HEK293 (cell line): ENCODE results near the gene METTL1.

Experiments
- CTCF ChIA-PET: fragments of 350-600 bp; formaldehyde crosslinking; extraction: SDS; loops from one replicate; lab custom pipeline; 2021; ENCODE audit warnings: antibody characterized with exemption; lab: Yijun Ruan, JAX
- POLR2A ChIA-PET: fragments of 300-600 bp; formaldehyde crosslinking; extraction: SDS; loops from one replicate; lab custom pipeline; 2020; ENCODE audit warnings: antibody characterized with exemption, inconsistent platforms; lab: Yijun Ruan, JAX
- H3K27ac ChIP-seq: fragments of 200-500 bp; sonication (Bioruptor generic); 2 replicates; pipeline ENCODE4 v1.5.1; 2014; ENCODE audit warnings: low read depth, low read length, control low read depth, inconsistent platforms; ENCODE audit errors: extremely low read depth
- H3K36me3 ChIP-seq, 2 experiments: fragments of 200-500 bp in 1 of 2; sonication (Bioruptor generic) in 1 of 2; 1 replicate in 1 of 2; 2 replicates in 1 of 2; pipeline ENCODE4 v1.5.1; 2014 to 2017; ENCODE audit warnings: inconsistent platforms in 2 of 2, low read length in 2 of 2; ENCODE audit not compliant: control insufficient read depth in 2 of 2, insufficient read depth in 1 of 2
- H3K4me1 ChIP-seq: fragments of 200-500 bp; sonication (Bioruptor generic); 2 replicates; pipeline ENCODE4 v1.5.1; 2014; ENCODE audit warnings: mild to moderate bottlenecking, low read length, inconsistent platforms; ENCODE audit not compliant: control insufficient read depth, insufficient read depth
- H3K4me3 ChIP-seq: 2 replicates; pipeline ENCODE4 v1.5.1; 2011; ENCODE audit warnings: low read depth, mild to moderate bottlenecking, control low read depth, low read length, moderate library complexity
- H3K9me3 ChIP-seq: fragments of 200-500 bp; sonication (Bioruptor generic); 2 replicates; pipeline ENCODE4 v1.5.1; 2014; ENCODE audit warnings: low read depth, low read length, inconsistent platforms; ENCODE audit not compliant: control insufficient read depth, insufficient read depth
- GLIS1 ChIP-seq: fragments of 450-650 bp; formaldehyde crosslinking; IDR thresholded peaks from 2 replicates; pipeline ENCODE4 v1.5.1; 2016; ENCODE audit warnings: missing biosample characterization, missing genetic modification characterization
- HOXD13 ChIP-seq: sonication (generic); formaldehyde crosslinking; IDR thresholded peaks from 2 replicates; pipeline ENCODE4 v1.8.0; 2022; ENCODE audit warnings: missing genetic modification reagents, borderline replicate concordance
- IKZF3 ChIP-seq: fragments of 450-650 bp; IDR thresholded peaks from 2 replicates; pipeline ENCODE4 v1.5.0; 2018; ENCODE audit warnings: missing biosample characterization, mild to moderate bottlenecking, missing genetic modification characterization, moderate library complexity
- KLF8 ChIP-seq: fragments of 450-650 bp; formaldehyde crosslinking; IDR thresholded peaks from 2 replicates; pipeline ENCODE4 v1.5.1; 2016; ENCODE audit warnings: missing biosample characterization, missing genetic modification characterization
- SCRT2 ChIP-seq: fragments of 450-650 bp; formaldehyde crosslinking; IDR thresholded peaks from 2 replicates; pipeline ENCODE4 v1.5.1; 2016; ENCODE audit warnings: missing biosample characterization, missing genetic modification characterization
- SETDB1 ChIP-seq: IDR thresholded peaks from one replicate; pipeline ENCODE4 v1.6.1; 2017; ENCODE audit warnings: mild to moderate bottlenecking, low read length, moderate library complexity, mixed read lengths; ENCODE audit not compliant: insufficient read length
- SP2 ChIP-seq: fragments of 450-650 bp; formaldehyde crosslinking; IDR thresholded peaks from 2 replicates; pipeline ENCODE4 v1.5.1; 2016; ENCODE audit warnings: missing biosample characterization, missing genetic modification characterization
- SP3 ChIP-seq: fragments of 450-650 bp; formaldehyde crosslinking; IDR thresholded peaks from 2 replicates; pipeline ENCODE4 v1.5.1; 2016; ENCODE audit warnings: missing biosample characterization, missing genetic modification characterization
- SP7 ChIP-seq: fragments of 450-650 bp; formaldehyde crosslinking; IDR thresholded peaks from 2 replicates; pipeline ENCODE4 v1.5.1; 2016; ENCODE audit warnings: missing biosample characterization, missing genetic modification characterization
- ZBTB7A ChIP-seq: fragments of 450-650 bp; formaldehyde crosslinking; IDR thresholded peaks from 2 replicates; pipeline ENCODE4 v1.5.1; 2016; ENCODE audit warnings: low read depth, missing biosample characterization, missing genetic modification characterization
- ZFP3 ChIP-seq: fragments of 450-650 bp; formaldehyde crosslinking; IDR thresholded peaks from 2 replicates; pipeline ENCODE4 v1.5.1; 2016; ENCODE audit warnings: low read depth, missing biosample characterization, missing genetic modification characterization
- ZIC2 ChIP-seq: fragments of 450-650 bp; formaldehyde crosslinking; IDR thresholded peaks from 2 replicates; pipeline ENCODE4 v1.5.1; 2016; ENCODE audit warnings: missing biosample characterization, missing genetic modification characterization
- ZNF211 ChIP-seq: fragments of 450-650 bp; formaldehyde crosslinking; IDR thresholded peaks from 2 replicates; pipeline ENCODE4 v1.5.1; 2016; ENCODE audit warnings: low read depth, missing biosample characterization, missing genetic modification characterization
- ZNF292 ChIP-seq: fragments of 450-650 bp; formaldehyde crosslinking; IDR thresholded peaks from 2 replicates; pipeline ENCODE4 v1.5.1; 2016; ENCODE audit warnings: low read depth, missing biosample characterization, missing genetic modification characterization, borderline replicate concordance
- ZNF37A ChIP-seq: fragments of 450-650 bp; IDR thresholded peaks from 2 replicates; pipeline ENCODE4 v1.5.1; 2018; ENCODE audit warnings: missing biosample characterization, missing genetic modification characterization
- ZNF404 ChIP-seq: fragments of 450-650 bp; formaldehyde crosslinking; IDR thresholded peaks from 2 replicates; pipeline ENCODE4 v1.5.1; 2017; ENCODE audit warnings: missing biosample characterization, missing genetic modification characterization
- ZNF416 ChIP-seq: fragments of 450-650 bp; formaldehyde crosslinking; IDR thresholded peaks from 2 replicates; pipeline ENCODE4 v1.5.1; 2016; ENCODE audit warnings: missing biosample characterization, missing genetic modification characterization
- ZNF501 ChIP-seq: fragments of 450-650 bp; formaldehyde crosslinking; IDR thresholded peaks from 2 replicates; pipeline ENCODE4 v1.5.1; 2016; ENCODE audit warnings: missing biosample characterization, missing genetic modification characterization
- ZNF544 ChIP-seq: fragments of 450-650 bp; formaldehyde crosslinking; IDR thresholded peaks from 2 replicates; pipeline ENCODE4 v1.5.0; 2017; ENCODE audit warnings: missing biosample characterization, missing genetic modification characterization
- ZNF626 ChIP-seq: fragments of 450-650 bp; sonication (Bioruptor Pico); formaldehyde crosslinking; IDR thresholded peaks from 2 replicates; pipeline ENCODE4 v1.5.1; 2018; ENCODE audit warnings: missing biosample characterization, missing genetic modification characterization, inconsistent platforms
- ZNF701 ChIP-seq: fragments of 450-650 bp; formaldehyde crosslinking; IDR thresholded peaks from 2 replicates; pipeline ENCODE4 v1.5.1; 2016; ENCODE audit warnings: missing biosample characterization, missing genetic modification characterization
- ZNF843 ChIP-seq: fragments of 450-650 bp; formaldehyde crosslinking; IDR thresholded peaks from 2 replicates; pipeline ENCODE4 v1.5.1; 2016; ENCODE audit warnings: missing biosample characterization, missing genetic modification characterization
- TF ChIP-seq, protein P1 (sequence below): fragments of 450-650 bp; formaldehyde crosslinking; IDR thresholded peaks from 2 replicates; pipeline ENCODE4 v1.5.1; 2016; ENCODE audit warnings: missing biosample characterization, missing genetic modification characterization
- TF ChIP-seq, protein P2 (sequence below): fragments of 450-650 bp; formaldehyde crosslinking; IDR thresholded peaks from 2 replicates; pipeline ENCODE4 v1.5.1; 2017; ENCODE audit warnings: missing biosample characterization, mild to moderate bottlenecking, missing genetic modification characterization, moderate library complexity
- TF ChIP-seq, protein P3 (sequence below): fragments of 450-650 bp; formaldehyde crosslinking; IDR thresholded peaks from 2 replicates; pipeline ENCODE4; 2016; ENCODE audit warnings: missing biosample characterization, missing genetic modification characterization
- TF ChIP-seq, protein P4 (sequence below): fragments of 450-650 bp; formaldehyde crosslinking; optimal IDR thresholded peaks from 2 replicates; pipeline ENCODE3; 2016; ENCODE audit warnings: missing biosample characterization, mild to moderate bottlenecking, missing genetic modification characterization
- TF ChIP-seq, protein P5 (sequence below): fragments of 450-650 bp; formaldehyde crosslinking; IDR thresholded peaks from 2 replicates; pipeline ENCODE4 v1.5.1; 2016; ENCODE audit warnings: missing biosample characterization, missing genetic modification characterization, borderline replicate concordance
- TF ChIP-seq, protein P6 (sequence below): fragments of 450-650 bp; formaldehyde crosslinking; IDR thresholded peaks from 2 replicates; pipeline ENCODE4 v1.5.1; 2016; ENCODE audit warnings: missing biosample characterization, missing genetic modification characterization

The METTL1 gene

DNA sequence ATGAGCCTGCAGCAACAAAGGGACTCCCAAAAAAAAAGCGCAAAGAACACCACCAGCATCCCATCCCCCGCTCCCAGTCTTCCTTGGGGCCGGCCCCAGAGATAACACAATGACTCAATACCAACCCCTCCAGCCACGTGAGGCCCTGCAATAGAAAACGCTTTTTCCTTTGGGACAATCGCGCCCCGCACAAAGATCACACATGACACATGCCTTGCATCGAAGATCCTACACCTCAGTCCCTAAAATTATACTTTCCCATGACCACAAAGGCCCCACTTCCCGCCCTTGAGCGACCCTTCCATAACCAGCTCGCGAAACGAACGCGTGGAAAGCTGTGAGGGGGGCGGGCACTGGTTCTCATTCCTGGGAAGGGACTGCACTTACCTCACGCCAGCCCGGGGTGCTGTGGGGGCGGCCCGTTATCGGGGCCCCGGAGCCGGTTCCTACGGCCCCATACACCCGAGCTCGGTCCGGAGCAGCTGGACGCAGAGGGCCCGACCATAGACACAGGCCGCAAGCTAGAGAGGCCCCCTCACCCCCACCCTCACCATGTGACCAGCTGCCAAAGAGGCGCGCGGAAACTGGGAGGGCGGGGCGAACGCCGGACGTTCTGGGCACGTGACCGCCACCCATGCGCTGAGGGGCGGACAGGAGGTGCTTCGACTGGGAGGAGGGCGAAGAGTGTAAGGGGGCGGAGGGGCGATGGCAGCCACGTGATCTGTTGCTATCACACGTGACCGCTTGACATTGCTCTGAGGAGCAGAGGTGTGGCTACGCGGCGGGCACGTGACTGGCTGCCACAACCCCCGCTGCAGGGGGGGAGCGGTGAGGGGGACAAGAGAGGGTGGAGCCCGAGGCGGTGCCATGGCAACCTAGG lies 19.9 kb downstream of the METTL1 start, which contains the start of gene CDK4:
Gene CDK4 (minus strand): TSS at position 523 of the 880 bp plus-strand sequence. CDS start 593 bp downstream, outside the sequence.
- Histone ChIP-seq H3K9me3 (no peaks in the 10 kb centered on the region), H3K36me3 (peaks cover 17 to 48% of the 10 kb centered on the region in 2 experiments), H3K27ac (peak within 1 kb of the TSS; percentile 84), H3K4me1 (peaks cover 16% of the 10 kb centered on the region), H3K4me3 (peak within 1 kb of the TSS; percentile 83)
- ChIA-PET CTCF (interaction anchor here (0.6 to 0.7 kb wide), 2 partner anchors 9 to 15 kb away, joined by 3 to 5 read pairs; no protein-coding TSS in a partner anchor), POLR2A (interaction anchor here (0.7 to 1.2 kb wide), 7 partner anchors 14 to 293 kb away, joined by 3 to 6 read pairs (median 3); partner anchors contain the start of genes DDIT3, EEF1AKMT3, METTL1 and TSFM)
- TF ChIP-seq, protein P1, sequence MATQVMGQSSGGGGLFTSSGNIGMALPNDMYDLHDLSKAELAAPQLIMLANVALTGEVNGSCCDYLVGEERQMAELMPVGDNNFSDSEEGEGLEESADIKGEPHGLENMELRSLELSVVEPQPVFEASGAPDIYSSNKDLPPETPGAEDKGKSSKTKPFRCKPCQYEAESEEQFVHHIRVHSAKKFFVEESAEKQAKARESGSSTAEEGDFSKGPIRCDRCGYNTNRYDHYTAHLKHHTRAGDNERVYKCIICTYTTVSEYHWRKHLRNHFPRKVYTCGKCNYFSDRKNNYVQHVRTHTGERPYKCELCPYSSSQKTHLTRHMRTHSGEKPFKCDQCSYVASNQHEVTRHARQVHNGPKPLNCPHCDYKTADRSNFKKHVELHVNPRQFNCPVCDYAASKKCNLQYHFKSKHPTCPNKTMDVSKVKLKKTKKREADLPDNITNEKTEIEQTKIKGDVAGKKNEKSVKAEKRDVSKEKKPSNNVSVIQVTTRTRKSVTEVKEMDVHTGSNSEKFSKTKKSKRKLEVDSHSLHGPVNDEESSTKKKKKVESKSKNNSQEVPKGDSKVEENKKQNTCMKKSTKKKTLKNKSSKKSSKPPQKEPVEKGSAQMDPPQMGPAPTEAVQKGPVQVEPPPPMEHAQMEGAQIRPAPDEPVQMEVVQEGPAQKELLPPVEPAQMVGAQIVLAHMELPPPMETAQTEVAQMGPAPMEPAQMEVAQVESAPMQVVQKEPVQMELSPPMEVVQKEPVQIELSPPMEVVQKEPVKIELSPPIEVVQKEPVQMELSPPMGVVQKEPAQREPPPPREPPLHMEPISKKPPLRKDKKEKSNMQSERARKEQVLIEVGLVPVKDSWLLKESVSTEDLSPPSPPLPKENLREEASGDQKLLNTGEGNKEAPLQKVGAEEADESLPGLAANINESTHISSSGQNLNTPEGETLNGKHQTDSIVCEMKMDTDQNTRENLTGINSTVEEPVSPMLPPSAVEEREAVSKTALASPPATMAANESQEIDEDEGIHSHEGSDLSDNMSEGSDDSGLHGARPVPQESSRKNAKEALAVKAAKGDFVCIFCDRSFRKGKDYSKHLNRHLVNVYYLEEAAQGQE (tag by site-specific recombination), result peak; percentile 64
- TF ChIP-seq ZFP3 (no peak), ZNF843 (tag by site-specific recombination) (peak; percentile 74; the same call in 1 of the 2 replicates), SP2 (tag by site-specific recombination) (peak; percentile 99), SP3 (peak; percentile 100), IKZF3 (tag by site-specific recombination) (no peak), ZNF292 (tag by site-specific recombination) (no peak), SETDB1 (no peak), HOXD13 (CRISPR knock-in tag) (no peak), ZNF211 (tag by site-specific recombination) (no peak), ZNF626 (tag by site-specific recombination) (no peak), ZBTB7A (tag by site-specific recombination) (peak; percentile 91), ZNF416 (no peak), ZNF37A (tag by site-specific recombination) (no peak), KLF8 (tag by site-specific recombination) (peak; percentile 99), ZIC2 (tag by site-specific recombination) (peak; percentile 50; the same call in 1 of the 2 replicates), ZNF501 (peak; percentile 80), ZNF404 (tag by site-specific recombination) (no peak), ZNF701 (tag by site-specific recombination) (no peak), GLIS1 (tag by site-specific recombination) (peak; percentile 99), SP7 (tag by site-specific recombination) (peak; percentile 89), ZNF544 (tag by site-specific recombination) (no peak), SCRT2 (tag by site-specific recombination) (peak; percentile 87)
- TF ChIP-seq, protein P2, sequence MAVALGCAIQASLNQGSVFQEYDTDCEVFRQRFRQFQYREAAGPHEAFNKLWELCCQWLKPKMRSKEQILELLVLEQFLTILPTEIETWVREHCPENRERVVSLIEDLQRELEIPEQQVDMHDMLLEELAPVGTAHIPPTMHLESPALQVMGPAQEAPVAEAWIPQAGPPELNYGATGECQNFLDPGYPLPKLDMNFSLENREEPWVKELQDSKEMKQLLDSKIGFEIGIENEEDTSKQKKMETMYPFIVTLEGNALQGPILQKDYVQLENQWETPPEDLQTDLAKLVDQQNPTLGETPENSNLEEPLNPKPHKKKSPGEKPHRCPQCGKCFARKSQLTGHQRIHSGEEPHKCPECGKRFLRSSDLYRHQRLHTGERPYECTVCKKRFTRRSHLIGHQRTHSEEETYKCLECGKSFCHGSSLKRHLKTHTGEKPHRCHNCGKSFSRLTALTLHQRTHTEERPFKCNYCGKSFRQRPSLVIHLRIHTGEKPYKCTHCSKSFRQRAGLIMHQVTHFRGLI (tag by site-specific recombination), result 0 out of 2 replicates have a peak, but pooled peaks have one; percentile 23
- TF ChIP-seq, protein P3, sequence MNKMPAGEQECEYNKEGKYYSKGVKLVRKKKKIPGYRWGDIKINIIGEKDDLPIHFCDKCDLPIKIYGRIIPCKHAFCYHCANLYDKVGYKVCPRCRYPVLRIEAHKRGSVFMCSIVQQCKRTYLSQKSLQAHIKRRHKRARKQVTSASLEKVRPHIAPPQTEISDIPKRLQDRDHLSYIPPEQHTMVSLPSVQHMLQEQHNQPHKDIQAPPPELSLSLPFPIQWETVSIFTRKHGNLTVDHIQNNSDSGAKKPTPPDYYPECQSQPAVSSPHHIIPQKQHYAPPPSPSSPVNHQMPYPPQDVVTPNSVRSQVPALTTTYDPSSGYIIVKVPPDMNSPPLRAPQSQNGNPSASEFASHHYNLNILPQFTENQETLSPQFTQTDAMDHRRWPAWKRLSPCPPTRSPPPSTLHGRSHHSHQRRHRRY, result no peak
- TF ChIP-seq, protein P4, sequence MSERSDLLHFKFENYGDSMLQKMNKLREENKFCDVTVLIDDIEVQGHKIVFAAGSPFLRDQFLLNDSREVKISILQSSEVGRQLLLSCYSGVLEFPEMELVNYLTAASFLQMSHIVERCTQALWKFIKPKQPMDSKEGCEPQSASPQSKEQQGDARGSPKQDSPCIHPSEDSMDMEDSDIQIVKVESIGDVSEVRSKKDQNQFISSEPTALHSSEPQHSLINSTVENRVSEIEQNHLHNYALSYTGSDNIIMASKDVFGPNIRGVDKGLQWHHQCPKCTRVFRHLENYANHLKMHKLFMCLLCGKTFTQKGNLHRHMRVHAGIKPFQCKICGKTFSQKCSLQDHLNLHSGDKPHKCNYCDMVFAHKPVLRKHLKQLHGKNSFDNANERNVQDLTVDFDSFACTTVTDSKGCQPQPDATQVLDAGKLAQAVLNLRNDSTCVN, result peak; percentile 79
- TF ChIP-seq, protein P5, sequence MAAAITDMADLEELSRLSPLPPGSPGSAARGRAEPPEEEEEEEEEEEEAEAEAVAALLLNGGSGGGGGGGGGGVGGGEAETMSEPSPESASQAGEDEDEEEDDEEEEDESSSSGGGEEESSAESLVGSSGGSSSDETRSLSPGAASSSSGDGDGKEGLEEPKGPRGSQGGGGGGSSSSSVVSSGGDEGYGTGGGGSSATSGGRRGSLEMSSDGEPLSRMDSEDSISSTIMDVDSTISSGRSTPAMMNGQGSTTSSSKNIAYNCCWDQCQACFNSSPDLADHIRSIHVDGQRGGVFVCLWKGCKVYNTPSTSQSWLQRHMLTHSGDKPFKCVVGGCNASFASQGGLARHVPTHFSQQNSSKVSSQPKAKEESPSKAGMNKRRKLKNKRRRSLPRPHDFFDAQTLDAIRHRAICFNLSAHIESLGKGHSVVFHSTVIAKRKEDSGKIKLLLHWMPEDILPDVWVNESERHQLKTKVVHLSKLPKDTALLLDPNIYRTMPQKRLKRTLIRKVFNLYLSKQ (tag by site-specific recombination), result no peak
- TF ChIP-seq, protein P6, sequence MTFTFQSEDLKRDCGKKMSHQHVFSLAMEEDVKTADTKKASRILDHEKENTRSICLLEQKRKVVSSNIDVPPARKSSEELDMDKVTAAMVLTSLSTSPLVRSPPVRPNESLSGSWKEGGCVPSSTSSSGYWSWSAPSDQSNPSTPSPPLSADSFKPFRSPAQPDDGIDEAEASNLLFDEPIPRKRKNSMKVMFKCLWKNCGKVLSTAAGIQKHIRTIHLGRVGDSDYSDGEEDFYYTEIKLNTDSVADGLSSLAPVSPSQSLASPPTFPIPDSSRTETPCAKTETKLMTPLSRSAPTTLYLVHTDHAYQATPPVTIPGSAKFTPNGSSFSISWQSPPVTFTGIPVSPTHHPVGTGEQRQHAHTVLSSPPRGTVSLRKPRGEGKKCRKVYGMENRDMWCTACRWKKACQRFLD (tag by site-specific recombination), result no peak
